Activated naive CD4-positive, alpha-beta T cell treated with anti-CD3 and anti-CD28 coated beads, Interleukin-2, amount 50 U/mL, for 72 hours (primary cell): ENCODE results near the gene UCHL5. TPM values are rescaled to one million over a fixed set of nuclear protein-coding genes. Genes with fewer than 3 reads are reported as not detected.
A peak's percentile ranks its signal among the peaks of the same experiment; 100 is the strongest.
"Not testable (repeated sequence)": the region's sequence is repeated elsewhere in the genome, so short reads cannot be mapped to it uniquely, and the experiment has no call there.

Experiments
- ATAC-seq, 2 donors: fragments of 150-1000 bp; cut with Tn5 transposase; 2 replicates each; pipeline ENCODE4 v1.10.0; 2021; ENCODE audit warnings: mild to moderate bottlenecking in 2 of 2, moderate library complexity in 2 of 2
- DNase-seq, 2 donors: peaks; one replicate each; pipeline ENCODE4 v3.0.0; 2021 to 2022; ENCODE audit warnings: low spot score in 2 of 2
- H3K27ac Mint-ChIP-seq, 2 donors: one replicate each; pipeline ENCODE4 v1.8.0; 2022; ENCODE audit warnings: mild to moderate bottlenecking in 2 of 2, mixed read lengths in 2 of 2
- H3K36me3 Mint-ChIP-seq, 2 donors: one replicate each; pipeline ENCODE4 v1.8.0; 2022; ENCODE audit warnings: mixed read lengths in 2 of 2
- H3K9me3 Mint-ChIP-seq, 2 donors: one replicate each; pipeline ENCODE4 v1.8.0; 2022; ENCODE audit warnings: mixed read lengths in 2 of 2
- total RNA-seq, 2 donors: library from RNA; stranded (reverse); gene quantifications; one replicate each; pipeline ENCODE4 v1.2.3, GENCODE V29; 2022

UCHL5 gene
- total RNA-seq, 2 donors from 2014 or later = 41.6 to 71.9 TPM

GRCh38 chr1:193070942-193071341 is 11.8 kb upstream of the UCHL5 start:
- ATAC-seq = peak; percentile 77 to 91
- H3K27ac Mint-ChIP-seq = no peak overlapping the region
- peaks cover 0 to 3% of the 10 kb centered on the region in 2 donors for H3K9me3 Mint-ChIP-seq
- no peak for DNase-seq
- peaks cover 0 to 14% of the 10 kb centered on the region in 2 donors for H3K36me3 Mint-ChIP-seq

GRCh38 chr1:193070386-193070753 is 11.2 kb upstream of the UCHL5 start:
- DNase-seq = no peak
- Mint-ChIP-seq H3K9me3 (peaks cover 0 to 3% of the 10 kb centered on the region in 2 donors), H3K27ac (no peak overlapping the region), H3K36me3 (peaks cover 0 to 14% of the 10 kb centered on the region in 2 donors)
- ATAC-seq = no peak

- Mint-ChIP-seq H3K27ac (no peak overlapping the region), H3K36me3 (peaks cover 0 to 14% of the 10 kb centered on the region in 2 donors), H3K9me3 (peaks cover 0 to 3% of the 10 kb centered on the region in 2 donors)
- DNase-seq (no peak), ATAC-seq (no peak)
Measured at GRCh38 chr1:193069748-193070385, 10.7 kb upstream of the UCHL5 start.

- Mint-ChIP-seq H3K9me3 (peaks cover 0 to 3% of the 10 kb centered on the region in 2 donors), H3K36me3 (peaks cover 0 to 9% of the 10 kb centered on the region in 2 donors), H3K27ac (no peak overlapping the region)
- DNase-seq (no peak), ATAC-seq (peak in 1 of 2 donors; percentile 22)
Measured at GRCh38 chr1:193068013-193068412, 8.9 kb upstream of the UCHL5 start.

GRCh38 chr1:193066606-193067005 is 7.4 kb upstream of the UCHL5 start:
- Mint-ChIP-seq H3K9me3 (peaks cover 0 to 3% of the 10 kb centered on the region in 2 donors), H3K27ac (peak overlapping the region in 1 of 2 donors; percentile 9), H3K36me3 (peaks cover 0 to 5% of the 10 kb centered on the region in 2 donors)
- ATAC-seq (no peak), DNase-seq (no peak)

GRCh38 chr1:193065954-193066353 is 6.8 kb upstream of the UCHL5 start:
- no peak for DNase-seq
- Mint-ChIP-seq H3K9me3 (peaks cover 0 to 3% of the 10 kb centered on the region in 2 donors), H3K36me3 (peaks cover 0 to 5% of the 10 kb centered on the region in 2 donors), H3K27ac (no peak overlapping the region)
- ATAC-seq = no peak

- DNase-seq = no peak
- peaks cover 24 to 27% of the 10 kb centered on the region in 2 donors for H3K36me3 Mint-ChIP-seq
- ATAC-seq = no peak
- peaks cover 0 to 3% of the 10 kb centered on the region in 2 donors for H3K9me3 Mint-ChIP-seq
- H3K27ac Mint-ChIP-seq = no peak overlapping the region
Measured at GRCh38 chr1:193062698-193063463, 3.7 kb upstream of the UCHL5 start.

GRCh38 chr1:193060938-193061337 is 1.8 kb upstream of the UCHL5 start:
- ATAC-seq (no peak), DNase-seq (no peak)
- peak overlapping the region in 1 of 2 donors; percentile 97 for H3K27ac Mint-ChIP-seq
- no peaks in the 10 kb centered on the region for H3K9me3 Mint-ChIP-seq
- H3K36me3 Mint-ChIP-seq = peaks cover 33 to 39% of the 10 kb centered on the region in 2 donors

GRCh38 chr1:193060406-193060805 is 1.2 kb upstream of the UCHL5 start:
- peak overlapping the region; percentile 97 to 99 for H3K27ac Mint-ChIP-seq
- H3K36me3 Mint-ChIP-seq = peaks cover 33 to 39% of the 10 kb centered on the region in 2 donors
- no peak for ATAC-seq
- no peaks in the 10 kb centered on the region for H3K9me3 Mint-ChIP-seq
- DNase-seq = no peak

GRCh38 chr1:193060115-193060403 is 899 bp upstream of the UCHL5 start:
- H3K27ac Mint-ChIP-seq = peak overlapping the region; percentile 97 to 99
- DNase-seq (no peak), ATAC-seq (no peak)

GRCh38 chr1:193058529-193059281 is 455 bp downstream of the UCHL5 start:
- ATAC-seq = peak; percentile 65 to 70
- peak overlapping the region; percentile 97 to 99 for H3K27ac Mint-ChIP-seq
- DNase-seq = peak; percentile 63 to 84
- peaks cover 33 to 39% of the 10 kb centered on the region in 2 donors for H3K36me3 Mint-ChIP-seq
- no peaks in the 10 kb centered on the region for H3K9me3 Mint-ChIP-seq

More at GRCh38 chr1:193060115-193060403, 899 bp upstream of the UCHL5 start:
- Mint-ChIP-seq H3K36me3 (peaks cover 33 to 39% of the 10 kb centered on the region in 2 donors), H3K9me3 (no peaks in the 10 kb centered on the region)

- no peak overlapping the region for H3K27ac Mint-ChIP-seq
- ATAC-seq (no peak), DNase-seq (no peak)
- no peaks in the 10 kb centered on the region for H3K9me3 Mint-ChIP-seq
- H3K36me3 Mint-ChIP-seq = peaks cover 22 to 30% of the 10 kb centered on the region in 2 donors
Measured at GRCh38 chr1:193054169-193054675, 4.9 kb downstream of the UCHL5 start.

GRCh38 chr1:193048913-193049312 is 10.2 kb downstream of the UCHL5 start:
- peaks cover 4 to 12% of the 10 kb centered on the region in 2 donors for H3K36me3 Mint-ChIP-seq
- not testable (repeated sequence) for H3K9me3 Mint-ChIP-seq, DNase-seq, ATAC-seq, H3K27ac Mint-ChIP-seq

GRCh38 chr1:193042766-193043691 is 16.1 kb downstream of the UCHL5 start:
- ATAC-seq = peak in 1 of 2 donors; percentile 37
- H3K27ac Mint-ChIP-seq = no peak overlapping the region
- DNase-seq = no peak
- H3K36me3 Mint-ChIP-seq = peaks cover 4 to 34% of the 10 kb centered on the region in 2 donors
- no peaks in the 10 kb centered on the region for H3K9me3 Mint-ChIP-seq

GRCh38 chr1:193040011-193040410 is 19.1 kb downstream of the UCHL5 start:
- Mint-ChIP-seq H3K27ac (no peak overlapping the region), H3K9me3 (no peaks in the 10 kb centered on the region), H3K36me3 (peaks cover 0 to 51% of the 10 kb centered on the region in 2 donors)
- ATAC-seq = no peak
- no peak for DNase-seq
